A549 (cell line): ENCODE results near the gene RTBDN. TPM values are rescaled to one million over a fixed set of nuclear protein-coding genes. Genes with fewer than 3 reads are reported as not detected.

Source experiments
- ATAC-seq, 2 experiments: fragments of 200-7000 bp in 1 of 2; fragments of >200 bp in 1 of 2; cut with Nextera tagmentation in 1 of 2; cut with Tn5 transposase in 1 of 2; 3 replicates each; pipeline versions ENCODE4 v1.8.0 to v1.9.1; 2018 to 2020; ENCODE audit warnings: mild to moderate bottlenecking in 1 of 2, moderate library complexity in 1 of 2
- CTCF ChIA-PET: fragments of 300-600 bp; sonication (Branson Sonifier 250); formaldehyde crosslinking; extraction: SDS; loops from one replicate; lab custom pipeline; 2021; ENCODE audit warnings: antibody characterized with exemption, inconsistent platforms; lab: Yijun Ruan, JAX
- POLR2A ChIA-PET: fragments of 350-600 bp; formaldehyde crosslinking; extraction: SDS; loops from one replicate; lab custom pipeline; 2021; ENCODE audit warnings: antibody characterized with exemption, inconsistent platforms; lab: Yijun Ruan, JAX
- DNase-seq, 2 experiments: peaks; one replicate each; pipeline versions ENCODE4 v3.0.0 to v3.0.0-alpha.2; 2011 to 2016; ENCODE audit warnings: low read depth in 1 of 2, low spot score in 1 of 2
- FAIRE-seq: peaks from 2 replicates; lab custom pipeline; 2011; peaks lifted over from hg19 to GRCh38; lab: Jason Lieb, UNC
- H3K27ac ChIP-seq, 2 experiments: fragments of >200 bp; sonication (Bioruptor Twin); formaldehyde crosslinking; 3 replicates each; pipeline ENCODE4 v1.5.1; 2016 to 2017
- H3K4me1 ChIP-seq: fragments of >200 bp; sonication (Bioruptor Twin); formaldehyde crosslinking; 3 replicates; pipeline ENCODE4 v1.6.1; 2016
- H3K4me2 ChIP-seq: fragments of >200 bp; sonication (Bioruptor Twin); formaldehyde crosslinking; 3 replicates; pipeline ENCODE4 v1.6.1; 2016
- H3K4me3 ChIP-seq: fragments of >200 bp; sonication (Bioruptor Twin); formaldehyde crosslinking; 3 replicates; pipeline ENCODE4 v1.5.1; 2016
- H3K9me3 ChIP-seq: fragments of >200 bp; sonication (Bioruptor Twin); formaldehyde crosslinking; 3 replicates; pipeline ENCODE4 v1.6.1; 2016
- CTCF ChIP-seq: fragments of >200 bp; sonication (Bioruptor Twin); formaldehyde crosslinking; IDR thresholded peaks from 3 replicates; pipeline ENCODE4 v1.5.1; 2016
- E2F6 ChIP-seq: IDR thresholded peaks from 2 replicates; pipeline ENCODE4 v1.6.1; 2012; ENCODE audit warnings: low read depth, borderline replicate concordance
- HOXB13 ChIP-seq: fragments of 250-450 bp; sonication (Bioruptor Pico); IDR thresholded peaks from 2 replicates; pipeline ENCODE4 v1.5.0; 2020; ENCODE audit warnings: low read depth, mild to moderate bottlenecking, moderate library complexity
- JUNB ChIP-seq: fragments of >200 bp; sonication (Bioruptor Twin); formaldehyde crosslinking; IDR thresholded peaks from 2 replicates; pipeline ENCODE4 v1.6.1; 2016
- KDM5A ChIP-seq: fragments of 200-600 bp; sonication (generic); IDR thresholded peaks from 2 replicates; pipeline ENCODE4 v1.6.1; 2016; ENCODE audit warnings: antibody characterized with exemption, mild to moderate bottlenecking
- MAZ ChIP-seq: fragments of 150-350 bp; IDR thresholded peaks from 2 replicates; pipeline ENCODE4 v1.6.1; 2014; ENCODE audit warnings: antibody characterized with exemption, low read depth, low read length, borderline replicate concordance
- NFE2L2 ChIP-seq: fragments of 150-350 bp; conservative IDR thresholded peaks from 2 replicates; pipeline ENCODE4 v1.6.1; 2014; ENCODE audit warnings: low read length
- NPAS2 ChIP-seq: fragments of 250-450 bp; sonication (Bioruptor Pico); IDR thresholded peaks from 2 replicates; pipeline ENCODE4 v1.8.0; 2022; ENCODE audit warnings: mild to moderate bottlenecking, moderate library complexity, borderline replicate concordance
- NR3C1 ChIP-seq: fragments of >200 bp; sonication (Bioruptor Twin); formaldehyde crosslinking; IDR thresholded peaks from 3 replicates; pipeline ENCODE4 v1.6.1; 2017
- PHF8 ChIP-seq: fragments of 200-600 bp; sonication (generic); IDR thresholded peaks from 2 replicates; pipeline ENCODE4 v1.6.1; 2016; ENCODE audit warnings: low read depth, mild to moderate bottlenecking, antibody characterized with exemption, moderate library complexity, borderline replicate concordance
- RFX5 ChIP-seq: fragments of 450-650 bp; IDR thresholded peaks from 2 replicates; pipeline ENCODE4 v1.7.1; 2014; ENCODE audit warnings: antibody characterized with exemption, mild to moderate bottlenecking, moderate library complexity
- SMC3 ChIP-seq: fragments of >200 bp; sonication (Bioruptor Twin); formaldehyde crosslinking; IDR thresholded peaks from 3 replicates; pipeline ENCODE4 v1.6.1; 2018; ENCODE audit warnings: inconsistent platforms
- SREBF2 ChIP-seq: fragments of 450-650 bp; IDR thresholded peaks from 2 replicates; pipeline ENCODE4 v1.6.1; 2014; ENCODE audit warnings: mild to moderate bottlenecking, moderate library complexity
- ZSCAN20 ChIP-seq: fragments of 250-450 bp; sonication (Bioruptor Pico); IDR thresholded peaks from 2 replicates; pipeline ENCODE4 v1.8.0; 2022; ENCODE audit warnings: mild to moderate bottlenecking, moderate library complexity
- WGBS: methylation state at CpG from one replicate; pipeline ENCODE4 v1.1.6; 2017; ENCODE audit errors: missing lambda C conversion rate; 5-methylcytosine and 5-hydroxymethylcytosine counted together
- polyA plus RNA-seq, 4 experiments: library from polyadenylated mRNA; depleted of rRNA in 3 of 4; stranded (reverse); fragments of >200 nt; fragmentation: RNase III in 1 of 4; extraction: RNeasy Plus Mini Kit Qiagen cat#74134 plus additional on column Dnase treatment in 1 of 4; gene quantifications; 2 replicates in 3 of 4; 3 replicates in 1 of 4; pipeline ENCODE4 v1.2.3, GENCODE V29; 2011 to 2017
- TF ChIP-seq, protein P1 (sequence below): IDR thresholded peaks from 2 replicates; pipeline ENCODE4 v1.6.1; 2012
- TF ChIP-seq, protein P2 (sequence below): fragments of 200-600 bp; sonication (generic); IDR thresholded peaks from 2 replicates; pipeline ENCODE4 v1.6.1; 2016; ENCODE audit warnings: antibody characterized with exemption, mild to moderate bottlenecking, moderate library complexity
- TF ChIP-seq, protein P3 (sequence below): fragments of 250-450 bp; sonication (Bioruptor Pico); IDR thresholded peaks from 2 replicates; pipeline ENCODE4 v1.5.0; 2020; ENCODE audit warnings: low read depth, mild to moderate bottlenecking, moderate library complexity

The RTBDN gene
- polyA plus RNA-seq, 2 of the 4 experiments (the other 2 are of a cell fraction) = 0.09 to 0.25 TPM

GRCh38 chr19:12880551-12881171, 46.3 kb upstream of the RTBDN start:
- ChIA-PET POLR2A (interaction anchor here (1.2 to 1.6 kb wide), 3 partner anchors 10 to 89 kb away, joined by 3 to 8 read pairs (median 3); partner anchors contain the start of genes GCDH, JUNB and SYCE2), CTCF (interaction anchor here (0.9 to 1.9 kb wide), 4 partner anchors 9 to 115 kb away, joined by 3 to 8 read pairs (median 4); no protein-coding TSS in a partner anchor)

GRCh38 chr19:12875086-12875485, 40.7 kb upstream of the RTBDN start:
- Histone ChIP-seq H3K4me2 (no peak overlapping the region), H3K9me3 (no peaks in the 10 kb centered on the region), H3K4me1 (no peaks in the 10 kb centered on the region), H3K27ac (no peak overlapping the region), H3K4me3 (no peak overlapping the region)
- POLR2A ChIA-PET = no interaction called here
- no peak for DNase-seq
- ATAC-seq = no peak
- WGBS = 89% methylated on average over 6 of the region's 6 CpGs
- FAIRE-seq = no peak
- CTCF ChIA-PET = interaction anchor here (0.7 to 6.0 kb wide), 4 partner anchors 10 to 115 kb away, joined by 3 to 31 read pairs (median 4); no protein-coding TSS in a partner anchor
- TF ChIP-seq NR3C1 (no peak), NPAS2 (CRISPR knock-in tag) (no peak), ZSCAN20 (CRISPR knock-in tag) (no peak), CTCF (no peak)
- TF ChIP-seq, protein P1, sequence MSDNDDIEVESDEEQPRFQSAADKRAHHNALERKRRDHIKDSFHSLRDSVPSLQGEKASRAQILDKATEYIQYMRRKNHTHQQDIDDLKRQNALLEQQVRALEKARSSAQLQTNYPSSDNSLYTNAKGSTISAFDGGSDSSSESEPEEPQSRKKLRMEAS = no peak
- TF ChIP-seq, protein P2, sequence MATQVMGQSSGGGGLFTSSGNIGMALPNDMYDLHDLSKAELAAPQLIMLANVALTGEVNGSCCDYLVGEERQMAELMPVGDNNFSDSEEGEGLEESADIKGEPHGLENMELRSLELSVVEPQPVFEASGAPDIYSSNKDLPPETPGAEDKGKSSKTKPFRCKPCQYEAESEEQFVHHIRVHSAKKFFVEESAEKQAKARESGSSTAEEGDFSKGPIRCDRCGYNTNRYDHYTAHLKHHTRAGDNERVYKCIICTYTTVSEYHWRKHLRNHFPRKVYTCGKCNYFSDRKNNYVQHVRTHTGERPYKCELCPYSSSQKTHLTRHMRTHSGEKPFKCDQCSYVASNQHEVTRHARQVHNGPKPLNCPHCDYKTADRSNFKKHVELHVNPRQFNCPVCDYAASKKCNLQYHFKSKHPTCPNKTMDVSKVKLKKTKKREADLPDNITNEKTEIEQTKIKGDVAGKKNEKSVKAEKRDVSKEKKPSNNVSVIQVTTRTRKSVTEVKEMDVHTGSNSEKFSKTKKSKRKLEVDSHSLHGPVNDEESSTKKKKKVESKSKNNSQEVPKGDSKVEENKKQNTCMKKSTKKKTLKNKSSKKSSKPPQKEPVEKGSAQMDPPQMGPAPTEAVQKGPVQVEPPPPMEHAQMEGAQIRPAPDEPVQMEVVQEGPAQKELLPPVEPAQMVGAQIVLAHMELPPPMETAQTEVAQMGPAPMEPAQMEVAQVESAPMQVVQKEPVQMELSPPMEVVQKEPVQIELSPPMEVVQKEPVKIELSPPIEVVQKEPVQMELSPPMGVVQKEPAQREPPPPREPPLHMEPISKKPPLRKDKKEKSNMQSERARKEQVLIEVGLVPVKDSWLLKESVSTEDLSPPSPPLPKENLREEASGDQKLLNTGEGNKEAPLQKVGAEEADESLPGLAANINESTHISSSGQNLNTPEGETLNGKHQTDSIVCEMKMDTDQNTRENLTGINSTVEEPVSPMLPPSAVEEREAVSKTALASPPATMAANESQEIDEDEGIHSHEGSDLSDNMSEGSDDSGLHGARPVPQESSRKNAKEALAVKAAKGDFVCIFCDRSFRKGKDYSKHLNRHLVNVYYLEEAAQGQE = no peak

More at GRCh38 chr19:12880551-12881171, 46.3 kb upstream of the RTBDN start:
- WGBS = 57% methylated on average over 9 of the region's 29 CpGs
- H3K4me1 ChIP-seq = no peaks in the 10 kb centered on the region
- H3K9me3 ChIP-seq = peaks cover 9% of the 10 kb centered on the region; the same call in 2 of the 3 replicates
- TF ChIP-seq, protein P3, sequence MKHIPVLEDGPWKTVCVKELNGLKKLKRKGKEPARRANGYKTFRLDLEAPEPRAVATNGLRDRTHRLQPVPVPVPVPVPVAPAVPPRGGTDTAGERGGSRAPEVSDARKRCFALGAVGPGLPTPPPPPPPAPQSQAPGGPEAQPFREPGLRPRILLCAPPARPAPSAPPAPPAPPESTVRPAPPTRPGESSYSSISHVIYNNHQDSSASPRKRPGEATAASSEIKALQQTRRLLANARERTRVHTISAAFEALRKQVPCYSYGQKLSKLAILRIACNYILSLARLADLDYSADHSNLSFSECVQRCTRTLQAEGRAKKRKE = no peak
- TF ChIP-seq SREBF2 (no peak), SMC3 (no peak), KDM5A (no peak), JUNB (no peak), PHF8 (no peak), NFE2L2 (no peak), E2F6 (no peak), HOXB13 (CRISPR knock-in tag) (no peak), RFX5 (no peak), MAZ (no peak)
- TF ChIP-seq, all 56 proteins: peak for 0
- no peak for DNase-seq
- ATAC-seq = peak; percentile 21 to 46; a peak in 5 of 6 replicates
- no peak for FAIRE-seq
- Histone ChIP-seq H3K4me3 (peak overlapping the region; percentile 89), H3K4me2 (peak overlapping the region; percentile 95), H3K27ac (peak overlapping the region; percentile 91 to 93)
